SU-DHL-6 (cell line): ENCODE measurements around the gene PHF1.

Experiments
- H2AFZ ChIP-seq: fragments of 200-600 bp; sonication (generic); 2 replicates; pipeline ENCODE4 v1.6.1; 2014; ENCODE audit warnings: low read depth, mild to moderate bottlenecking, moderate library complexity, mixed read lengths, antibody characterized with exemption, low read length; ENCODE audit not compliant: severe bottlenecking
- H3F3A ChIP-seq: fragments of 200-600 bp; shearing (Covaris generic); 2 replicates; pipeline ENCODE4 v1.6.0; 2016; ENCODE audit warnings: antibody characterized with exemption, mild to moderate bottlenecking; ENCODE audit not compliant: insufficient read depth
- H3K27ac ChIP-seq: fragments of 200-600 bp; sonication (generic); 2 replicates; pipeline ENCODE4 v1.5.1; 2016; ENCODE audit warnings: low read depth, mild to moderate bottlenecking, low read length, moderate library complexity, mixed read lengths
- H3K27me3 ChIP-seq: fragments of 200-600 bp; sonication (generic), shearing (Covaris generic); 2 replicates; pipeline ENCODE4 v1.6.0; 2014; ENCODE audit warnings: mild to moderate bottlenecking, low read length
- H3K36me3 ChIP-seq: fragments of 200-600 bp; sonication (generic); 2 replicates; pipeline ENCODE4 v1.6.1; 2014; ENCODE audit warnings: mild to moderate bottlenecking, low read length, mixed read lengths
- H3K4me2 ChIP-seq: fragments of 300-600, 200-600 bp; shearing (Covaris generic), sonication (generic); 2 replicates; pipeline ENCODE4 v1.6.0; 2014; ENCODE audit warnings: low read length, low read depth, mild to moderate bottlenecking; ENCODE audit not compliant: poor library complexity, severe bottlenecking
- H3K4me3 ChIP-seq: fragments of 200-600 bp; sonication (generic); 2 replicates; pipeline ENCODE4 v1.5.1; 2014; ENCODE audit warnings: antibody characterized with exemption, low read length, mild to moderate bottlenecking, mixed read lengths; ENCODE audit not compliant: insufficient read depth, poor library complexity, severe bottlenecking
- H3K79me2 ChIP-seq: fragments of 200-600 bp; sonication (generic); 2 replicates; pipeline ENCODE4 v1.6.1; 2014; ENCODE audit warnings: mild to moderate bottlenecking, low read length, moderate library complexity; ENCODE audit not compliant: insufficient read depth
- H3K9ac ChIP-seq: fragments of 200-600 bp; sonication (generic); 2 replicates; pipeline ENCODE4 v1.7.0; 2014; ENCODE audit warnings: mild to moderate bottlenecking, low read length
- H3K9me2 ChIP-seq: fragments of 200-600 bp; sonication (generic); replicated peaks from 2 replicates; pipeline ENCODE4 v1.6.1; 2014; ENCODE audit warnings: low read length; ENCODE audit not compliant: insufficient read depth
- H3K9me3 ChIP-seq: fragments of 200-600 bp; sonication (generic); 2 replicates; pipeline ENCODE4 v1.6.1; 2014; ENCODE audit warnings: low read length, mixed read lengths; ENCODE audit not compliant: insufficient read depth
- H4K20me1 ChIP-seq: fragments of 200-600 bp; sonication (generic); 2 replicates; pipeline ENCODE4 v1.6.1; 2014; ENCODE audit warnings: low read depth, mild to moderate bottlenecking, antibody characterized with exemption, low read length, moderate library complexity, mixed read lengths
- CTCF ChIP-seq: fragments of 200-600 bp; sonication (generic); IDR thresholded peaks from one replicate; pipeline ENCODE4 v1.5.1; 2017; ENCODE audit warnings: antibody characterized with exemption, mild to moderate bottlenecking, low read length, moderate library complexity; ENCODE audit not compliant: insufficient read depth, poor library complexity, severe bottlenecking
- EZH2phosphoT487 ChIP-seq: fragments of 200-600 bp; sonication (generic), shearing (Covaris generic); conservative IDR thresholded peaks from 2 replicates; pipeline ENCODE4 v1.6.1; 2018; ENCODE audit warnings: mild to moderate bottlenecking, antibody characterized with exemption, low read length, moderate library complexity, mixed read lengths

PHF1 gene

DNA sequence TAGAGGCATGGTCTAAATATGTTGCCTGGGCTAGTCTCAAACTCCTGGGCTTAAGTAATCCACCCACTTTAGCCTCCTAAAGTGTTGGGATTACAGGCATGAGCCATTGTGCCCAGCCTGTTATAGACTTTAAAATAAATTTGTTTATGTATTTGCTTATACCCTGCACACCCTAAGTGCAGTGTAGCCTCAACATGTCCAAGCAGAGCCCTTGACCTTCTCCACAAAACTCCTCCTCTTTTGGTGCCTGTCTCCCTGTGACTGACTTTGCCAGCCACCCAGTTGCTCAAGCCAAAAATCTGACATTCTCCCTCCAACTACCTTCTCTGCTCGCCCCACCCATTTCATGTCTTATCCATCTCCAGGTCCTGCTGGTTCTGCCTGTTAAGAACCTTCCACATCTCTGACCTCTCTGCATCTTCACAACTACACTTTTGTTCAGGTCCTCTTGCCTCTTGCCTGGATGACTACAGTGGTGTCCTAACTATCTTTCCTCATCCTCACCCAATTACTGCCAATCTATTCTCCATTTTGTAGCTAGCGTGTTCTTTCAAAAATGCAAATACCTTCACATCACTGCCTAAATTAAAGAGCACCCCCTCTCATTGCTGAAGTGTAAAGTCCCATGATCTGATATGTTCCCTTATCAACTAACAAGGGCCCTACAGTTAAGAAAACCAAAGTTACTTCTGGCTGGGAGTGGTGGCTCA, 30.4 kb upstream of the PHF1 start:
- no peak overlapping the region for H3K4me2 ChIP-seq

DNA sequence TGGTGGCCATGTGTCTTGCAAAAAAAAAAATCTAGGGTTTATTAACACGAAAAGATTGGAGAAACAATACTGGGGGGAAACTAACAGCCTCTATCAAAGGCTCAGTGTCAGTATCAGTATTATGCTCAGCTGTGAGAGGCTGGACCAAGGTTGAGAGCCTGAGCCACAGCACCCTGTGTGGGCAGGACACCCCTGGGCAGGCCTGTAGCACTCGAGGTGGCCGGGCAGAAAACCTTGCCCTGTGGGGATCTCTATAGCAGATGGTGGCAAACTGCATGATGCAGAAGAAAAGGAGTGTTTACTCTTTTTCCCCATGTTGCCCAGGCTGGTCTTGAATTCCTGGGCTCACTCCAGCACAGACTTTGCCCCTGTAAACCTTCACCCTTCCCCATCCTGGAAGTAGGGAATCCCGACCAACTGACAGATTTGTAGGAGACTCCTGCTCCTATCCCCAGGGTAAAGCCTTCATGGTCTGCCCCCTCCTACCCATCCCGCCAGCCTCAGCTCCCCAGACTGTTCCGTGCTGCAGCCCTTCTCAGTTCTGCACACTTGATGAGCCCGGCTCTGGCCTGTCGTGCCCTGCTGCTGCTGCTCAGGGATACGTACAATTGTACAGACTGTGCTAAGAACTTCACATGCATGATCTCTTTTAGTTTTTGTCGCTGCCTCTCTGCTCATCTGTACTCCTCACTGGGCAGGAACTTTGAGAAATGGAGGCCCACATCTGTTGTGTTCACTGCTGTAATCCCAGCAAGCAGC, 27.2 kb upstream of the PHF1 start:
- no peak overlapping the region for H3K9ac ChIP-seq
- no peaks in the 10 kb centered on the region for H3K27me3 ChIP-seq
- no peaks in the 10 kb centered on the region for H3K9me2 ChIP-seq
- no peaks in the 10 kb centered on the region for H4K20me1 ChIP-seq
- no peaks in the 10 kb centered on the region for H3K9me3 ChIP-seq
- H3K79me2 ChIP-seq: no peaks in the 10 kb centered on the region
- H3F3A ChIP-seq: no peaks in the 10 kb centered on the region
- H3K27ac ChIP-seq: no peak overlapping the region
- no peak for TF ChIP-seq CTCF
- TF ChIP-seq EZH2phosphoT487: no peak
- H2AFZ ChIP-seq: no peak overlapping the region
- H3K36me3 ChIP-seq: no peaks in the 10 kb centered on the region
- no peak overlapping the region for H3K4me3 ChIP-seq
- no peak overlapping the region for H3K4me2 ChIP-seq

More for the DNA sequence above, 30.4 kb upstream of the PHF1 start:
- Histone ChIP-seq H4K20me1 (no peaks in the 10 kb centered on the region), H3K9me2 (no peaks in the 10 kb centered on the region), H2AFZ (no peak overlapping the region), H3K4me3 (no peak overlapping the region), H3K27me3 (no peaks in the 10 kb centered on the region), H3K27ac (no peak overlapping the region), H3K9ac (no peak overlapping the region), H3K79me2 (no peaks in the 10 kb centered on the region), H3K36me3 (no peaks in the 10 kb centered on the region), H3K9me3 (no peaks in the 10 kb centered on the region), H3F3A (no peaks in the 10 kb centered on the region)
- TF ChIP-seq CTCF (no peak), EZH2phosphoT487 (no peak)

GRCh38 chr6:33384581-33385020, 26.2 kb upstream of the PHF1 start:
- Histone ChIP-seq H3K79me2 (no peaks in the 10 kb centered on the region), H3K9me2 (no peaks in the 10 kb centered on the region), H3F3A (no peaks in the 10 kb centered on the region), H3K27me3 (no peaks in the 10 kb centered on the region), H3K9me3 (no peaks in the 10 kb centered on the region), H3K9ac (no peak overlapping the region), H4K20me1 (no peaks in the 10 kb centered on the region), H3K4me3 (no peak overlapping the region), H3K27ac (no peak overlapping the region), H2AFZ (no peak overlapping the region), H3K4me2 (no peak overlapping the region), H3K36me3 (no peaks in the 10 kb centered on the region)
- TF ChIP-seq EZH2phosphoT487 (no peak), CTCF (no peak)
